Renal pelvis (tissue), 4 donors: ENCODE measurements around the gene PRDX3. TPM values are rescaled to one million over a fixed set of nuclear protein-coding genes. Genes with fewer than 3 reads are reported as not detected.
"Not testable (repeated sequence)": the region's sequence is repeated elsewhere in the genome, so short reads cannot be mapped to it uniquely, and the experiment has no call there.

ENCODE experiments used
- DNase-seq: peaks from one replicate; pipeline ENCODE4 v3.0.0-alpha.2; 2013
- polyA plus RNA-seq, 3 donors: library from polyadenylated mRNA; unstranded; fragments of 120-200 nt; gene quantifications; one replicate each; pipeline ENCODE4 v1.2.1, GENCODE V29; 2013; ENCODE audit not compliant: insufficient read length in 3 of 3

The PRDX3 gene
- polyA plus RNA-seq, 3 donors = 257 to 264 (median 261) TPM

DNA sequence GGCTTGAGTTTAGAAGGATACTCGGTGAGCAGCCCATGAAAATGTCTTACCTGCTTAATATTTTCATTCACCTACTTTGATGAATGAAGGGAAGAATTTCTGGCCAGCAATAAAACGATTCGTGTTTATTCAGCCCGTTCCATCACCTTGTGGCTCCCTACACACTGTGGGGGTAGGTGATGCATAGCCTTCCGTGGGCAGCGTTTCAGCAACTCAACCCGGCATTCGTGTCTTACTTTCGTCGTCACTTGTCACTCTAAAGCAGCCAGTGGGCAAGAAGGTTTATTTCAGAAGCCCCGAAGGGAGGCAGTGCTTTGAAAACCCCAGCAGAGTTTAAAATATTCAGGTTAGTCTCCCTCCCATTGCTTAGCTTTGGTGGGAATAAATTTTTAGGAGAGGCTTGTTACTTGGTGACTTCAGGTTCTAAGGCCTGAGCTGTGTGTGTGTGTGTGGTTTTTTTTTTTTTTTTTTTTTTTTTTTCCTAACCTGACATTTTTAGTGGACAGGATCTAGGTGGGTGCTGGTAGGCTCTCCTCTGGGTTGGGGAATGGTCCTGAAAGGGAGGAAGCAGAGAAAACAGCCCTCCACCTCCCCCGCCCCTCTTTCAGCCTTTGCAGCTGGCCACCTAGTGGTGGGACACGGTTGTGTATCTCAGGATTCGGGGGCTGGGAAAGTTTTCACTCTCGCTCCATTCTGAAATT, 30.6 kb upstream of the PRDX3 start:
- no peak for DNase-seq

DNA sequence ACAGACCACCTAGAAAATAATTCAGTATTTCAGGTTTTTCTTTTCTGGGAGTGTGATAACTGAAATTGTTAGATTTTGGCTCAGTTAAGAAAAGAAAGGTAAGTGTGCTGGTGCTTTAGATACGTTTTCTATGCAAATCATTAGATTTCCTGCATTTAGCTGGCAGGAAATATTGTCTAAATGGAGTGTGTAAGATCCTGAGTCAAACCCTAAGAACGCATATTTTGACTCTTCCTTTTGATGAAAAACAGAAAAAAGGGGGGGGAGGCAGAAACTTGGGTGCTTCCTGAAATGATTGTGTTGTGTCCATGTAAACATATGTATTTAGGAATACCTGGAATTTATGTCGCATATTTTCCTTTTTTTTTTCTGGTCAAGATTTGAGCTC, 29.9 kb upstream of the PRDX3 start:
- DNase-seq = no peak

DNA sequence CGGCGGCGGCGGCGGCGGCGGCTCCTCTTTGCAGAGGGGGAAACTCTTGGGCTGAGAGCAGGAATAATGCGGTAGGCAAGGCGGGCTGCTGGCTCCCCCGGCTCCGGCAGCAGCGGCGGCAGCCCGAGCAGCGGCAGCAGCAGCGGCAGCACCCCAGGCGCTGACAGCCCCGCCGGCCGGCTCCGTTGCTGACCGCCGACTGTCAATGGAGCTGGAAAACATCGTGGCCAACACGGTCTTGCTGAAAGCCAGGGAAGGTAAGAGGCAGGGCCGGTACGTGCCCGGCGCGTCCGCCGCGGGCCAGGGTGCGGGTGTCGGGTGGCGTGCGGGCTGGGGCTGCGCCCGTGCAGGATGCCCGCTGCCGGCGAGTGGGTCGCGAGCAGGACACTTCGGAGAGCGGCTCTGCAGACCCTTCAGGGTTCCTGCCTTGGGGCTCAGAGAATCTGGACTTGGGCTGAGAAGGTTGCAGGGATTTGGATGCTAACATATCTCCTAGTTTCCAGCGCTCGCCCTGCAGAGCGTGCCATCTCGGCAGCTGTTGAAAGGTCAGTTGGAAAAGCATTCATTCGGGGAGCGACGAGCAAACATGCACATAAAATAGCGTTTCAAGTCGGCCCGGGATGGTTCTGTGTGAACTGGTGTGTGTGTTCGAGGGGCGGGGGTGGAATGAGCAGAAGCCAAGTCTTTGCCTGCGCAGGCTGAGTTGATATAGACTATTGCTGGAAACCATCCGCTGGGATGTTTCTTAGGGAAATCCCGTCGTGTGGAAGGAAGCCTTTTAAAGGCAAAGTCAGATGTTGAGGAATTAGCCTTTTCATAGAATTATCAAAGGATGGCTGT, 29.3 kb upstream of the PRDX3 start:
- no peak for DNase-seq

DNA sequence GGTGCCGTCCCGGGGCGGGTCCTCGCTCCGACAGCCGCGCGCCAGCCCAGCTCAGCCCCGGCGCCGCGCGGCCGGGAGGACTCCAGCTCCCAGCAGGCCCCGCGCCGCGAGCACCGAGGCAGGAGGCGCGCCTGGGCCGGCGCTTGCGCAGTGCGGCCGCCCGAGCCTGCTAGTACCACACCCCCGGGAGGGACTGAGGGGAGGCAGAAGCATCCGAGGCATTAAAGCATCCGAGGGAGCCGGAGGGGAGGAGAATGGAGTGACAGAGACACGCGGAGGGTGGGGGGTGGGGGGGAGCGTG, 28.7 kb upstream of the PRDX3 start, which contains the start of gene GRK5:
Gene GRK5, plus strand, starts transcription at position 206 of the 301 bp plus-strand sequence. CDS start 347 bp downstream, outside the sequence.
- DNase-seq = peak; percentile 95

DNA sequence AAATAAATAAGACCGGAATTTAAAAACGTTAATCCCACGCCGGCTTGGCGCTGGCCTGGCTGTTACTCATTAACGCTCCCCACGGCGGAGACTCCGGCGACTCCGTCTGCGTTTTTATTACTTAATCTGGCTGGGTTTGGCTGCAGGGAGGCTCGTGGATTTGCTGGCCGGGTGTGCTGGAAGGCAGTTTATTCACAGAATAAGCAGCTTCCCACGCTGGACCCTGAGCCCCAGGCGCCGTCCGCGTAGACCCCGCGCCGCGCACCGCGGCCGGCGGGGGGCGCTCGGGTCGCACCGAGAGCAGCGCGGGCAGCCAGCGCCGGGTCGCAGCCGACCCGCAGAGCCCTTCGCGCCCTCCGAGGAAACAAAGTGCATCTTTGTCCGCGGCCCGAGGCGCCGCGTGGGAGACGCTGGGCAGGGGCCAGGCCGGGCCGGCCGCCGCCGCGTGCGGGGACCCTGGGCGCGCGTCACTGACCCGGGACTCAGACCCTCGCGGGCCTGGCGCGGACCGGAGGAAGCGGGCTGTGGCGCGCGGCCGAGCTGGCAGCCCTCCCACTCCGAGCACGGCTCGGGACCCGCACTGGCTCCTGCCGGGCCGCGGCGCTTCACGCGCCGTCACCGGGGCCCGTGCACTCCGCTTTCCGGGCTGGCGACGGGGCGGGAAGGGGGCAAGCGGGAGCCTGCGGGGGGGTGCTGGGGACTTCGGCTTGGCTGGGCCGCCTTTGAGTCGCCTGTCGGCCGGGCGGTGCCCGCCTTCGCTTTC, 28.2 kb upstream of the PRDX3 start:
- DNase-seq = peak; percentile 77

DNA sequence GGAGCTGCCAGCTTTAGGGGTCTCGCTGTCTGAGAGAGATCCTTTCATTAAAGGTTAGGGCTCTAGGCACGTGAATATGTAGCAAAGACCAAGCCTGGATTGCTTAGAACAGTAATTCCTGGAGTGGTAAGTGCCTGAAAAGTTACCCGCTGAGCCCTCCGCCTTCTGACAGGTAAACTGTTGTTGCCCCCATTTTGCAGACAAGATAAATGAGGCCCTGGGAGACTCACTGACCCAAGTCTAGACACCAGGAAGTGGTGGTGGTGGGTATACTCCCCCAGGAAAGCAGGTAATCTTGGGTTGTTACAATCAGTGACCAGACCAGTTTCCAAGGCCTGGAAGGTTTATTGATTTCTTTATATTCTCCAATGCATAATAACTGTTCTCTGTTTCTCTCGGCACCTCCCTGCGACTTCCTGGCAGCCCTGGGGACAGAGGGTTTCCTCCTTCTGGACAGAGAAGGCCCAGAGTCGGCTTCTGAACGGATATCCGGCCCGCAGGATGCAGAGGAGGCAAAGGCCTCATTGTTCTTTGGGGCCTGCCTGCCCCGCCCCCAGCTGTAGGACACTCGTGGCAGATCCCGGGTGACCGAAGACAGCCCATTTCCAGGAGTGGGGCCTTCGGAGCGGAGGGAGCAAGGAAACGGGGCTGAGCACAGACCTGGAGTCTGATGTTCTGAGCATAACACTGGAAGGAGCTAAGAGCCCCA, 27.4 kb upstream of the PRDX3 start:
- DNase-seq = no peak

DNA sequence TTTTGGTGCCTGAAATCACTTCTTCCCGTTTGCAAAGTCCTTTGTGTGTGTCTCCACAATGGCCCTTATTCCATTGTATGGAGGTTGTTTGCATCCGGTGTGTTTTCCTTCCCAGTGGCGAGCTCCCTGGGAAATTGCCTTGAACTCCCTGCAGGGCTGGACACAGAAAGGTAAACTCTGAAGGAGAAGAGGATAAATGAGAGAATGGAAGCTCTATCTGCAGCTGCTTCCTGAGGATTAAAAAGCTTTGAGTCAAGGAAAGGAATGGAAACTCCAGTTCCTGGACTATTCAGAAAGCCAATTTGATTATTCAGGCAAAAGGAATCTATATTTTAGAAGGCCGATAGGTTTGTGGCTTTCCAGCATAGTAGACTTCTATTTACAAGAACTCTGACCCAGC, 24.4 kb upstream of the PRDX3 start:
- no peak for DNase-seq

DNA sequence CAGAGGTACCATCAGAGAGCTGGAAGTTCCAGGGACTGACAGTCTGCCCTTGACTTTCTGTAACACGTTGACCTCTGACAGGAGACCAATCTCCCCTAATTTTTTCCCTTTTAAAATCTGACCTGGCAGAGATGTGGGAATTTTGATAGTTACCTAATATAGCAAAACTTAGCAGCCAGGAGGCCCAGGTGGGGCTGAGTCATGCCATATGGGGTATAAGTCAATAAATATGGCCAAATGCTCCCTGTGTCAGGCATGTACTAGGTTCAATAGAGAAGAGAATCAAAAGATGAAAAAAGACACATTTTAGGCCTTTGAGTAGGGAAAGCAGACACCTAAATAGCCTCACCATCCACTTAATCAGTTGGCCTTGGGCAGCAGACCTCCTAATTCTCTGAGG, 22.6 kb upstream of the PRDX3 start:
- DNase-seq = no peak

DNA sequence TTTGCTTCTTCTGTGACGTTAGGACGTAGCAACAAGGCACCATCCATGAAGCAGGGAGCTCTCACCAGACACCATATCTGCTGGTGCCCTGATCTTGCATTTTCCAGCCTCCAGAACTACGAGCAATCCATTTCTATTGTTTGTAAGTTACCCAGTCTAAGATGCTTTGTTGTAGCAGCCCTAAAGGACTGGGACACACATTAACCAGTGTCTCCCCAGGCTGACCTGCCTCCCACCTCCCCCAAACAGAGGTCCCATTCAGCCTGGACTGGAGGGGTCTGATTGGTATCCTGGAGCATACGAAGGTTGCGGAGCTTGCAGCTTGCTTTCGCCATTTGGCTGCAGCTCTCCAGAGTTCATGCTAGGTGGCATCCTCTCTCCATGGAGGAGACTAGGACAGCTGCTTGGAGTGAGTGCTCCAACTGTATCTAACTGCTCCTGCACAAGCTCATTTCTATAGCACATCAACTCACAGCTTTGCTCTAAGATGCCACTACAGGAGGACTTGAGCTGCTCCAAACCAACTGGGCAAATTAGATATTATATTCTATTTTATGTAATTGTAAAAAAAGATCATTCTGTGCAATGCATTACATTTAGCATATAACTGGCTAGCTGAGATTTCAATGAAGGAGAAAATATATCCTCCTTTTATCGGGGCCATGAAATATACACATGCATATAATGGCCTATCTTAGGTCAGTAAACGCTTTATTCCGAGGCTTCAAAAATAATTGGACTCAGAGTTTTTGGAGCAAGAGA, 20.8 kb upstream of the PRDX3 start:
- no peak for DNase-seq

DNA sequence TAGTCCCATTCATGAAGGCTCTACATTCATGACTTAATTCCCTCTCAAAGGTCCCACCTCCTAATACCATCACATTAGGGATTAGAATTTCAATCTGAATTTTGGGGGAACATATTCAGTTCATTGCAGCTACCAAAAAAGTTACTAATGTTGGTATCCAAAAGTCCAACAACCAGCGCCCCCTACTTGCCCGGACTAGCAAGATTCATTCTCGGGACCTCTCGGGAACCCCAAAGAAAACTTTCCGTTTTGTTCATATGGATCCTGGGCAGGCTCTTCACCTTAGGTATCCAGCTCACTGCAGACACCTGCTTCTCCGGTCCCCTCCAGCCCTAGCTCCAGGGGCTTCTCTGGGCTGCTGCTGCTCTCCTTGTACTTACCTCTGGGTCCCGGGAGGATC, 19.8 kb upstream of the PRDX3 start:
- no peak for DNase-seq

DNA sequence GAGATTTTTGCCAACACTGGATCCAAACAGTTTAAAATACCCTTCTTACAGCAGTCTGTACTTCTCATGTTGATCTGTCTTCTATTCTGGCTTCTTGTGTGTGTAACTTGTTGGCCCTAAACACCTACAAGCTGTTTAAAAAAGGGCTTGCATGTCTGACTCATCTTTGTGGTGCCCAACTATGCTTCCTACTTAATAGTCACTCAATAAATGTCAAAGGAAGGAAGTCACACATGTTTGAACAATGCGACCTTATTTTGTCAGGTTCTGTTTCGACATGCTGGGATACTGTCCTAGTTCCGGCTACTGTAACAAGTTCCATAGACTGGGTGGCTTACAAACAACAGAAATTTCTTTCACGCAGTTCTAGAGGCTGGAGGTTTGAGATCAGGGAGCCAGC, 19.3 kb upstream of the PRDX3 start:
- DNase-seq = no peak

DNA sequence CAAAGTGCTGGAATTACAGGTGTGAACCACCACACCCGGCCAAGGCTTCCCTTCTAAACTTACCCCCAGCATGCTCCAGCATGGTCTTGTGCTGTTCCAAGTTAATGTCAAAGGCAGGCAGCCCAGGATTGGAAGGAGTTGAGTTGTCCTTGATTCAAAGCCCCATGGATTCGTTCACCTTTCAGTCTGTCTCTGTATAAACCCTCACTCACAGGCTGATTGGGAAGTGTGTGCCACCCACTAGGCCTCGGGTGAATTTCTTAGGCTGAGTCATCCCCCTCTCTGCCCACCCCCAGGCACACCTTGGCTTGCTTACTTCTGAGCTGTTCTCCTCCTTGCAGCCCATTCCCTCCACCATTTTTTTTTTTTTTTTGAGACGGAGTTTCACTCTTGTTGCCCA, 13.3 kb upstream of the PRDX3 start:
- no peak for DNase-seq

DNA sequence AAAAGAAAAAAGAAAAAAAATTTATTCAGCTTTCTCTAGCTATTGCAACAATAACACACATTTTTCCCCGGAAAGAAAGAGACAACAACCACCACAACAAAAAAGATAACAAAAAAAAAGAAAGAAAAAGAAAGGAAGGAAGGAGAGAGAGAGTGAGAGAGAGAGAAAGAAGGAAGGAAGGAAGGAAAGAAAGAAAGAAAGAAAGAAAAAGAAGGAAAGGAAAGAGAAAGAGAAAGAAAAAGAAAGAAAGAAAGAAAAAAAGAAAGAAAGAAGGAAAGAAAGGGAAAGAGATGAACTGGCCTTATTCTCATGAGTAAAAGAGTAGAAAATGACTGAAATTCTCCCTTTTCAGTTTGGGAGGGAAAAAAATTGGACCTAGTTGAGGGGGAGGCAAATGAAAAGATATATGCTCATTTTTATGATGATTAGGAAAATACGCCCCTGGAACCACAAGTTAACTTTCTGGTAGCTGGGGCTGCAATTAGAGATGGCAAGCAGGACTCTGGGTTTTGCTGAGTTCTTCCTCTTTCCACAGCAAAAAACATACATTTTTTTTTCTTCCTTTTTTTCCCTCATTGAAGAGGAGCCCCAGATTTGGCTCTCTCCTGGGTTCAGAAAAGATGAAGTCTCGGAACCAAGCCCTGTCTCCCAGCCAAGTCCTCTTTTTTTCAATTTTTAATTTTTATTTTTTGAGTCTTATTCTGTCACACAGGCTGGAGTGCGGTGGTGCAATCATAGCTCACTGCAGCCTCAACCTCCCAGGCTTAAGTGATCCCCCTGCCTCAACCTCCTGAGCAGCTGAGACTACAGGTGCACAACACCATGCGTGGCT, 12.6 kb upstream of the PRDX3 start:
- no peak for DNase-seq

DNA sequence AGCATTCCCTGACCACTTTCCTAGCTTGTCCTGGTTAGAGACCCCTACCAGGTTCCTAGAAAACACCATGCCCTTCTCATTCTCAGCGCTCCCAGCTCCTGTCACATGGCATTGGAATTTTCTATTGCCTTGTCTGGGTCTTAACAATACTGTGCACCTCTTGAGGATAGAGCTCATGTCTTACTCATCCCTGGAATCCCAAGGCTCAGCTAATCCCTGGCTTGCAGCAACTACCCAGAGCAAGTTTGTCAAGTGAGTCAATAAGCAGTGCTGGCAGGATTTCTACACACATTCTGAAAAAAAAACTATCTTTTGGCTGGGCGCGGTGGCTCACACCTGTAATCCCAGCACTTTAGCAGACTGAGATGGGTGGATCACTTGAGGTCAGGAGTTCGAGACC, 11.7 kb upstream of the PRDX3 start:
- no peak for DNase-seq

DNA sequence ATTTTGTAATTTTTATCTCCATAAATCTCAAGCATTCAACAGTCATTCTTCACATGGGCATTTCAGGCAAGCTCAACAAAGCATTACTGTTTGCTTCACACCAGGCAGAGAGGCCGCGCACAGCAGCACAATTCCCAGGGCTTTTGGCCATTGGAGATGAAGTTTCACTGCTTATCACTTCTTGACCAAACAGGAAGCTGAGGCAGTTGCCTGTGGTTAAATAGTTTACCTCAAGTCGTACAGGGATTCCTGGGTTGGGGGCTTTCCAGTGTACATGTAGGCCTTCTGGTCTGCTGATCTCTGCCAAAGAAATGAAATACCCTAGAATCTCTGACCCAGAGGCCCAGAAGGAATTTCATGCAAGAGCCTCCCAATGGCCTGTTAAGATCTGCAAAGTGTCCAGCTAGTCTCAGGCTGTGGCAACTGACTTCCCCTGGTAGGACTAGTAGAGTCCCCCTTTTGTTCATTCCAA, 11.2 kb upstream of the PRDX3 start:
- DNase-seq = no peak

DNA sequence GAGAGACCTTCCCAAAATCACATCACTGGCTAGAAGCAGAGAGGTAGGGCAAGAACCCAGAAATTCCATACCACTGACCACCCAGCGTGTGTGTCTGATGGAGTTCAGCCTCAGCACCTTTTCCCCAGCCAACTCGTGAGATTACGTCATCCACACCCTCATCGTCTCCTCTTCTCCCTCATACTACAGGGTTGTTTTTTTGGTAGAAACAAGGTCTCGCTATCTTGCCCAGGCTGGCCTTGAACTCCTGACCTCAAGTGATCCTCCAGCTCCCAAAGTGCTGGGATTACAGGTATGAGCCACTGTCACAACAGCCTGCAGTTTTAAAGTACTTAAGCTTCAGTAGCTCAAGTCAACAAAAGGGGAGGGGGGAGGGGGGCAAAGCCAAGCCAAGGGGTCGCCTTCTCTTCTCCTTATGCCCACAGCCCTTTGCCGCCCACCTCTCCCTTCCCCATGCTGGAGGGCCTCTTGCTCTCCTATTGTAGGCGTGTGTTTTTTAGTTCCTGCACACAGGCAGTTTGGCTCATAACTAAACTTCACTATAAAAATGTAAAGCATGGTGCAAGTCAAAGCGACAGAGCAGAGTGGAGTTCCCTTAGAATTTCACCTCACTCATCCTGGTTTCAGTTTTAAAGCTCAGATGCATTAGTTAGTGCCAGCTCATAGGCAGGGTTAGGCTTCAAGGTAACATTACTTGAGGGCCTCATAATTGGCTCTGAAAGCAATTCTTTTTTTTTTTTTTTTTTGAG, 5.2 kb upstream of the PRDX3 start:
- no peak for DNase-seq

DNA sequence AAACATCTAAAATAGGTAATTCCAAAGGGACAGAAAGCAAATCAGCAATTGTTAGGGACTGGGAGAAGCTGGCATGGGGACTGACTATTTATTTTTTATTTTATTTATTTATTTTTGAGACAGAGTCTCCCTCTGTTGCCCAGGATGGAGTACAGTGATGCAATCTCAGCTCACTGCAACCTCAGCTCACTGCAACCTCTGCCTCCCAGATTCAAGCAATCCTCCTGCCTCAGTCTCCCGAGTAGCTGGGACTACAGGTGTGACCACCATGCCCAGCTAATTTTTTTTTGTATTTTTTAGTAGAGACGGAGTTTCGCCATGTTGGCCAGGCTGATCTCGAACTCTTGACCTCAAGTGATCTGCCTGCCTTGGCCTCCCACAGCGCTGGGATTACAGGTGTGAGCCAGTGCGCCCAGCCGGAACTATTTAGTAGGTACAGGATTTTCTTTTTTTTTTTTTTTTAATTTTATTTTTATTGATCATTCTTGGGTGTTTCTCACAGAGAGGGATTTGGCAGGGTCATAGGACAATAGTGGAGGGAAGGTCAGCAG, 2.3 kb upstream of the PRDX3 start:
- not testable (repeated sequence) for DNase-seq

DNA sequence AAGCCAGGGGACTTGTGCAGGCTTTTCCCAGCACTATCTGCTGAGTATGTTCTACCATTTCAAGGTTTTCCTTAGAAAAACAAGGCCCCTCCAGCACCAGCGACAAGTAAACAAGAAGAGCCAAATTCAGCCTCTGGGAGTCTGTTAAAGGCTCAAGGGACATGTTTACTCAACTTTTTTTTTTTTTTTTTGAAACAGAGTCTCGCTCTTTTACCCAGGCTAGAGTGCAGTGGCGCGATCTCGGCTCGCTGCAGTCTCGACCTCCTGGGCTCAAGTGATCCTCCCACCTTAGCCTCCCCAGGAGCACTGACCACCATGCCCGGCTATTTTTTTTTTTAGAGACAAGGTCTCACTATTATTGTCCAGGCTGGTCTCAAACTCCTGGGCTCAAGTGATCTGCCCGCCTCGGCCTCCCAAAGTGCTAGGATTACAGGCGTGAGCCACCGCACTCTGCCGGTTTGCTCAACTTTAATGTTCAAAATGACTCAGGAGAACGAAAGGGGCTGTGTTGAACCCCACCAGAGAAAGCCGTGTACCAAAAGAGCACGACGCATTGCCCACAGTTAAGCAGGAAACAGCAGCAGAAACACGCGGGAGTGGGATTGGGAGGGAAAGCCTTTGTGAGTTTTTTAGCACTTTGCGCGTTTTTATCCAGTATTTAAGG, 772 bp downstream of the PRDX3 start:
- no peak for DNase-seq

DNA sequence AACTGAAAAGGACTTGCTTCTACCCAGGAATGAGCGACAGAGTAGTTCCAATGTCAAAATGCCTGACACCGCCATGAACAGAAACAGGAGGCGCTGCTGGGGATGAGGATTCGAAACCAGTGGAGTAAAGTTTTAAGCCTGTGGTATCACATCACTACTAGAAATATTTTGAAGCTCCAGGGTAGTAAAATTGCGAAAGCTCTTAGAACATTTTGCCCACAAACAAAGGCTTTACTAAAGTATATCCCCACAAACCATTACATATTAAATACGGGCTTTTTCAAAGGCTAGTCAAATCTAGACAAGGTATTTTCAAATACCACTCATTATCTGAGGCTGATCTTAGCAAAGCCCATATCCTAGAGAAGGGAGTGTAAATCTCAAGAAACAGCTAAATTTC, 2.4 kb downstream of the PRDX3 start:
- no peak for DNase-seq
